Activated T-helper 2 cell treated with anti-CD3 and anti-CD28 coated beads, Interferon-gamma antibody, Interleukin-2, Interleukin-4, amounts not matched to agents 10 μg/mL and 5 μg/mL and 100 μg/mL, durations not matched to agents 14 hours and 24 hours and 36 hours (primary cell): ENCODE data around the gene VRK2. TPM values are rescaled to one million over a fixed set of nuclear protein-coding genes. Genes with fewer than 3 reads are reported as not detected.
"Not testable (repeated sequence)": the region's sequence is repeated elsewhere in the genome, so short reads cannot be mapped to it uniquely, and the experiment has no call there.

Source experiments
- DNase-seq: peaks from one replicate; pipeline ENCODE4 v3.0.0; 2021; ENCODE audit warnings: low spot score
- H3K27ac Mint-ChIP-seq: one replicate; pipeline ENCODE4 v1.8.0; 2021; ENCODE audit warnings: mixed read lengths
- H3K27me3 Mint-ChIP-seq: one replicate; pipeline ENCODE4 v1.8.0; 2021; ENCODE audit warnings: low read depth, mixed read lengths
- H3K36me3 Mint-ChIP-seq: one replicate; pipeline ENCODE4 v1.8.0; 2021; ENCODE audit warnings: low read depth, mixed read lengths
- H3K4me1 Mint-ChIP-seq: one replicate; pipeline ENCODE4 v1.8.0; 2021; ENCODE audit warnings: low read depth, mixed read lengths
- H3K4me3 Mint-ChIP-seq: one replicate; pipeline ENCODE4 v1.8.0; 2021; ENCODE audit warnings: low read depth, mild to moderate bottlenecking, moderate library complexity, mixed read lengths
- H3K9me3 Mint-ChIP-seq: one replicate; pipeline ENCODE4 v1.8.0; 2021; ENCODE audit warnings: mixed read lengths
- intact Hi-C: fragments of 100-400 bp; cut with micrococcal nuclease; formaldehyde crosslinking; loops from one replicate; pipeline ENCODE4 v1.15.1; 2023
- total RNA-seq: library from RNA; stranded (reverse); gene quantifications from 2 replicates; pipeline ENCODE4 v1.2.3, GENCODE V29; 2022

The VRK2 gene
- total RNA-seq, 1 donor from 2014 or later: 22.4 TPM

- Mint-ChIP-seq H3K27me3 (no peaks in the 10 kb centered on the region), H3K27ac (no peak overlapping the region), H3K4me1 (peaks cover 8% of the 10 kb centered on the region), H3K9me3 (no peaks in the 10 kb centered on the region), H3K36me3 (peaks cover 46% of the 10 kb centered on the region), H3K4me3 (no peak overlapping the region)
- intact Hi-C loops: no loop called here
- no peak for DNase-seq
These were observed 11.3 kb downstream of the VRK2 start for GRCh38 chr2:58057707-58058530.

DNA sequence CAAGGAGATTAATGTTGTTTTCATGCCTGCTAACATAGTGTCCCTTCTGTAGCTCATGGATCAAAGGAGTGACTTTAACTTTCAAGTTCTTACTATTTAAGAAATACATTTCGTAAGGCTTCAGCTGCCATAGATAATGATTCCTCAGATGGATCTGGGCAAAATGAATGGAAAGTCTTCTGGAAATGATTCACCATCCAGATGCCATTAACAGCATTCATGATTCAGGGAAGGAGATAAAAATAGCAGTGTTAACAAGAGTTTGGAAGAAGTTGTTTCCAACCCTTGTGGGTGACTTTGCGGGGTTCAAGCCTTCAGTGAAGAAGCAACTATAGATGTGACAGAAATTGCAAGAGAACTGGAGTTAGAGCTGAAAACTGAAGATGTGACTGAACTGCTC, 17.0 kb downstream of the VRK2 start:
- intact Hi-C loops: no loop called here
- no peak overlapping the region for H3K4me3 Mint-ChIP-seq
- H3K27me3 Mint-ChIP-seq: no peaks in the 10 kb centered on the region
- no peak for DNase-seq
- H3K9me3 Mint-ChIP-seq: peaks cover 3% of the 10 kb centered on the region
- peak overlapping the region; percentile 14 for H3K27ac Mint-ChIP-seq
- peaks cover 17% of the 10 kb centered on the region for H3K4me1 Mint-ChIP-seq
- peaks cover 28% of the 10 kb centered on the region for H3K36me3 Mint-ChIP-seq

DNA sequence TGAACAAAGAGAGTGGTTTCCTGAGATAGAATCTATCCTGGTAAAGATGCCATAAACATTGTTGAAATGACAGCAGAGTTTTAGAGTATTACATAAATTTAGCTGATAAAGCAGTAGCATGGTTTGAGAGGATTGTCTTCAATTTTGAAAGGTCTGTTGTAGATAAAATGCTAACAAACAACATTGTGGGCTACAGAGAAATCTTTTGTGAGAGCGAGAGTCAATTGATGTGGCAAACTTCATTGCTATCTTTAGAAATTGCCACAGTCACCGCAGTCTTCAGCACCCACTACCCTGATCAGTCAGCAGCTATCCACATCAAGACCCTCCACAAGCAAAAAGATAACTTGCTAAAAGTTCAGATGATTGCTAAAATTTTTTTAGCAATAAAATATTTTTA, 17.5 kb downstream of the VRK2 start:
- H3K27ac Mint-ChIP-seq: peak overlapping the region; percentile 14
- no peak overlapping the region for H3K4me3 Mint-ChIP-seq
- peaks cover 29% of the 10 kb centered on the region for H3K36me3 Mint-ChIP-seq
- intact Hi-C loops: no loop called here
- H3K4me1 Mint-ChIP-seq: peaks cover 17% of the 10 kb centered on the region
- H3K9me3 Mint-ChIP-seq: peaks cover 4% of the 10 kb centered on the region
- DNase-seq: no peak
- no peaks in the 10 kb centered on the region for H3K27me3 Mint-ChIP-seq

GRCh38 chr2:58065248-58065647, 18.6 kb downstream of the VRK2 start:
- Mint-ChIP-seq H3K27ac (no peak overlapping the region), H3K4me3 (no peak overlapping the region), H3K4me1 (peaks cover 17% of the 10 kb centered on the region), H3K27me3 (no peaks in the 10 kb centered on the region), H3K9me3 (peaks cover 4% of the 10 kb centered on the region), H3K36me3 (peaks cover 24% of the 10 kb centered on the region)
- intact Hi-C loops: no loop called here
- DNase-seq: no peak

DNA sequence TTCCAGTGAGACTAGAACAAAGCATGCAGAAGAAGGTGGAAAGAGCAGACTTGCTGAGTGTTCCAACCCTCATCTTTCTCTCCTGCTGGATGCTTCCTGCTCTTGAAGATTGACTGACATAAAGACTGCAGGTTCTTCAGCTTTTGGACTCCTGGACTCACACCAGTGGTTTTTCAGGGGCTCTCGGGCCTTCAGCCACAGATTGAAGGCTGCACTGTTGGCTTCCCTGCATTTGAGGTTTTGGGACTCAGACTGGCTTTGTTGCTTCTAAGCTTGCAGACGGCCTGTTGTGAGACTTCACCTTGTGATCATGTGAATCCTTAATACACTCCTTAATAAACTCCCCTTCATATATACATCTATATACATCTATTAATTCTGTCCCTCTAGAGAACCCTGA, 20.4 kb downstream of the VRK2 start:
- peaks cover 17% of the 10 kb centered on the region for H3K4me1 Mint-ChIP-seq
- H3K27me3 Mint-ChIP-seq: no peaks in the 10 kb centered on the region

GRCh38 chr2:58070765-58071164, 24.2 kb downstream of the VRK2 start:
- H3K9me3 Mint-ChIP-seq: peaks cover 9% of the 10 kb centered on the region
- no peaks in the 10 kb centered on the region for H3K27me3 Mint-ChIP-seq
- DNase-seq: no peak
- intact Hi-C loops: no loop called here
- peaks cover 5% of the 10 kb centered on the region for H3K4me1 Mint-ChIP-seq
- H3K4me3 Mint-ChIP-seq: no peak overlapping the region
- no peak overlapping the region for H3K27ac Mint-ChIP-seq
- H3K36me3 Mint-ChIP-seq: peaks cover 13% of the 10 kb centered on the region

More for the DNA sequence above, 20.4 kb downstream of the VRK2 start:
- Mint-ChIP-seq H3K36me3 (peaks cover 19% of the 10 kb centered on the region), H3K27ac (no peak overlapping the region), H3K4me3 (no peak overlapping the region), H3K9me3 (peaks cover 4% of the 10 kb centered on the region)
- DNase-seq: no peak
- intact Hi-C loops: no loop called here

DNA sequence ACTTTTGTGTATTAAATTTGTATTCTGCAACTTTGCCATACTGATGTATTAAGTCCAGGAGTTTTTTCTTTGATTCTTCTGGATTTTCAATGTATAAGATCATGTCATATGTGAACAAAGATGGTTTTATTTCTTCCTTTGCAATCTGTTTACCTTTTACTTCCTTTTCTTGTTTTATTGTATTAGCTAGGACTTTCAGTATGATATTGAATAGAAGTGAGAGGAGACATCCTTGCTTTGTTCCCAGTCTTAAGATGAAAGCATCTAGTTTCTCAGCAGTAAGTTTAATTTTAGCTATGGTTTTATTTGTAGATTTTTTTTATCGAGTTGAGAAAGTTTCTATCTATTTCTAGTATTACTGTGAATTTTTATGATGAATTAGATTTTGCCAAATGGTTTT, 25.5 kb downstream of the VRK2 start:
- no peak overlapping the region for H3K27ac Mint-ChIP-seq
- intact Hi-C loops: no loop called here
- no peaks in the 10 kb centered on the region for H3K27me3 Mint-ChIP-seq
- no peak overlapping the region for H3K4me3 Mint-ChIP-seq
- H3K4me1 Mint-ChIP-seq: no peaks in the 10 kb centered on the region
- H3K9me3 Mint-ChIP-seq: peaks cover 9% of the 10 kb centered on the region
- DNase-seq: no peak
- H3K36me3 Mint-ChIP-seq: peaks cover 13% of the 10 kb centered on the region

GRCh38 chr2:58073008-58073407, 26.4 kb downstream of the VRK2 start:
- H3K27ac Mint-ChIP-seq: no peak overlapping the region
- peaks cover 9% of the 10 kb centered on the region for H3K9me3 Mint-ChIP-seq
- intact Hi-C loops: no loop called here
- peaks cover 13% of the 10 kb centered on the region for H3K36me3 Mint-ChIP-seq
- DNase-seq: no peak
- H3K4me3 Mint-ChIP-seq: no peak overlapping the region
- H3K4me1 Mint-ChIP-seq: no peaks in the 10 kb centered on the region
- H3K27me3 Mint-ChIP-seq: no peaks in the 10 kb centered on the region

GRCh38 chr2:58073751-58074150, 27.1 kb downstream of the VRK2 start:
- intact Hi-C loops: no loop called here
- no peaks in the 10 kb centered on the region for H3K4me1 Mint-ChIP-seq
- H3K4me3 Mint-ChIP-seq: no peak overlapping the region
- peaks cover 5% of the 10 kb centered on the region for H3K9me3 Mint-ChIP-seq
- H3K27ac Mint-ChIP-seq: no peak overlapping the region
- DNase-seq: no peak
- H3K27me3 Mint-ChIP-seq: no peaks in the 10 kb centered on the region
- H3K36me3 Mint-ChIP-seq: peaks cover 7% of the 10 kb centered on the region

DNA sequence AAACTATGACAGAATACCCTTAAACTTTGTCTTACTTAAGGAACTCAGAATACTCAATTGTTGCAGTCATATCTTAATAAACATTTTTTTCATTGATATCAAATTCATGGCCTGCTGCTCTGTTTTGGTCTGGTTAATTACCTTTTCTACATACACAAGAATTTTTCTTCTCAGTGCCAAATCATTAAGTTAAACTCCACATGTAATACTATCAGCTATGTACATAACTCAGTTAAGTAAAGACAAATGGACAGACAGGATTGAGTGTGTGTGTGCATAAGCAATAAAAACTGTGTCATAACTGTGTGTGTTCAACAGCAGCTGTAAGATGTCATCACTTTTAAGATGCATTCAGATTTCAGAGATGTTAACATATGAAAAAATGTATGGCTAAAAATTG, 34.4 kb downstream of the VRK2 start:
- H3K36me3 Mint-ChIP-seq: peaks cover 5% of the 10 kb centered on the region

DNA sequence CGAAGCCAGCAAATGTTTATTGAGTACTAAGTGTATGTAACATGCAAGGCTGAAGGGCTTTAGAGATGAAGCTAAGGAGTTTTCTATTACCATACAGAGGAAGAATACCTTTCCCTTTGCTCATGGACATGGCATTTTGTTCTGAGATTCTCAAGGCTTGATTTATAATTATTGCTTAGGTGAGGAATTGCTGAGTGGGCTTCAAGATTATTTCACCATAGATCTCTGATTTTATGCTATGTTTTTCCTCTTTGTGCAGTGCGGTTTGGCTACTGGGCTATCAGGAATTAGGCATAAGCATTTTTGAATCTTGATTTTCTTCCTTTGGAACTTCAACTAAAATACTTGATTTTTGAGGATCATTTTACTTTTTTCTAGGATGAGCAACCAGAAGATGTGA, 42.5 kb downstream of the VRK2 start:
- DNase-seq: no peak
- peaks cover 53% of the 10 kb centered on the region for H3K36me3 Mint-ChIP-seq
- H3K27me3 Mint-ChIP-seq: no peaks in the 10 kb centered on the region
- intact Hi-C loops: no loop called here
- H3K4me1 Mint-ChIP-seq: no peaks in the 10 kb centered on the region
- H3K4me3 Mint-ChIP-seq: no peak overlapping the region
- H3K27ac Mint-ChIP-seq: no peak overlapping the region
- no peaks in the 10 kb centered on the region for H3K9me3 Mint-ChIP-seq

More for the DNA sequence above, 34.4 kb downstream of the VRK2 start:
- no peak overlapping the region for H3K4me3 Mint-ChIP-seq
- intact Hi-C loops: no loop called here
- H3K9me3 Mint-ChIP-seq: no peaks in the 10 kb centered on the region
- no peaks in the 10 kb centered on the region for H3K27me3 Mint-ChIP-seq
- no peaks in the 10 kb centered on the region for H3K4me1 Mint-ChIP-seq
- DNase-seq: no peak
- no peak overlapping the region for H3K27ac Mint-ChIP-seq

DNA sequence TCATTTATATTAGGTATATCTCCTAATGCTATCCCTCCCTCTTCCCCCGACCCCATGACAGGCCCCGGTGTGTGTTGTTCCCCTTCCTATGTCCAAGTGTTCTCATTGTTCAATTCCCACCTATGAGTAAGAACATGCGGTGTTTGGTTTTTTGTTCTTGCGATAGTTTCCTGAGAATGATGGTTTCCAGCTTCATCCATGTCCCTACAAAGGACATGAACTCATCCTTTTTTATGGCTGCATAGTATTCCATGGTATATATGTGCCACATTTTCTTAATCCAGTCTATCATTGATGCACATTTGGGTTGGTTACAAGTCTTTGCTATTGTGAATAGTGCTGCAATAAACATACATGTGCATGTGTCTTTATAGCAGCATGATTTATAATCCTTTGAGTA, 46.2 kb downstream of the VRK2 start:
- DNase-seq, intact Hi-C loops, H3K27ac Mint-ChIP-seq, H3K27me3 Mint-ChIP-seq, H3K4me3 Mint-ChIP-seq, H3K4me1 Mint-ChIP-seq, H3K9me3 Mint-ChIP-seq: not testable (repeated sequence)
- peaks cover 53% of the 10 kb centered on the region for H3K36me3 Mint-ChIP-seq

GRCh38 chr2:58097025-58097424, 50.4 kb downstream of the VRK2 start:
- intact Hi-C loops: no loop called here
- peaks cover 3% of the 10 kb centered on the region for H3K4me1 Mint-ChIP-seq
- H3K27ac Mint-ChIP-seq: no peak overlapping the region
- no peak for DNase-seq
- H3K4me3 Mint-ChIP-seq: no peak overlapping the region
- peaks cover 20% of the 10 kb centered on the region for H3K36me3 Mint-ChIP-seq
- H3K27me3 Mint-ChIP-seq: no peaks in the 10 kb centered on the region
- peaks cover 5% of the 10 kb centered on the region for H3K9me3 Mint-ChIP-seq
